GM10248 (cell line): ENCODE data around the gene BPGM.

Experiments
- CTCF ChIA-PET: fragments of 300-600 bp; sonication (Branson Sonifier 250); formaldehyde crosslinking; extraction: SDS; loops from one replicate; lab custom pipeline; 2021; ENCODE audit warnings: antibody characterized with exemption; lab: Yijun Ruan, JAX
- POLR2A ChIA-PET: fragments of 350-650 bp; sonication (Branson Sonifier 250); formaldehyde crosslinking; extraction: SDS; loops from one replicate; lab custom pipeline; 2020; ENCODE audit warnings: antibody characterized with exemption; lab: Yijun Ruan, JAX
- DNase-seq: peaks from one replicate; pipeline ENCODE4 v3.0.0; 2012; ENCODE audit errors: extremely low spot score
- TF ChIP-seq, protein P1 (sequence below): IDR thresholded peaks from 2 replicates; pipeline ENCODE4 v1.5.1; 2012; ENCODE audit warnings: mild to moderate bottlenecking, low read depth; ENCODE audit errors: extremely low read depth, missing control alignments, control extremely low read depth

The BPGM gene

DNA sequence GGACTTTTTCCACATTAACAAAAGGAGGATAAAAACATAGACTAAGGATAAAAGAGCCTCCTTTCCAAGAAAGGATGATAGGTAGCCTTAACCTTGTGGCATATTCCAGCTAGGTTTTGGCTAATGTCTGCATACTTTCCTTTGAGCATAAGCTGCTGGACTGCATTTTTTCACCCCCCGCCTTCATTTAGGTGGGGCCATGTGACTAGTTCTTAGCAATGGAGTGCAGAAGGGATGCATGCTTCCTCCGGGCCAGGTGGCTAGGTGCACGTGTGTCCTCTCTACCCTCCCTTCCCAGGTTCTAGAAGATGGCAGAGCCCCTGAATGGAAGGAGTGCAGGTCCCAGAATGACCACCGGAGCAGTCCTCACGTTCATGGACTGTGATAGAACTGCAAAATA is 59.8 kb downstream of the BPGM start:
- ChIA-PET POLR2A (no interaction called here), CTCF (interaction anchor here (1.0 to 1.4 kb wide), 2 partner anchors 13 to 18 kb away, joined by 3 to 4 read pairs; no protein-coding TSS in a partner anchor)
- TF ChIP-seq, protein P1, sequence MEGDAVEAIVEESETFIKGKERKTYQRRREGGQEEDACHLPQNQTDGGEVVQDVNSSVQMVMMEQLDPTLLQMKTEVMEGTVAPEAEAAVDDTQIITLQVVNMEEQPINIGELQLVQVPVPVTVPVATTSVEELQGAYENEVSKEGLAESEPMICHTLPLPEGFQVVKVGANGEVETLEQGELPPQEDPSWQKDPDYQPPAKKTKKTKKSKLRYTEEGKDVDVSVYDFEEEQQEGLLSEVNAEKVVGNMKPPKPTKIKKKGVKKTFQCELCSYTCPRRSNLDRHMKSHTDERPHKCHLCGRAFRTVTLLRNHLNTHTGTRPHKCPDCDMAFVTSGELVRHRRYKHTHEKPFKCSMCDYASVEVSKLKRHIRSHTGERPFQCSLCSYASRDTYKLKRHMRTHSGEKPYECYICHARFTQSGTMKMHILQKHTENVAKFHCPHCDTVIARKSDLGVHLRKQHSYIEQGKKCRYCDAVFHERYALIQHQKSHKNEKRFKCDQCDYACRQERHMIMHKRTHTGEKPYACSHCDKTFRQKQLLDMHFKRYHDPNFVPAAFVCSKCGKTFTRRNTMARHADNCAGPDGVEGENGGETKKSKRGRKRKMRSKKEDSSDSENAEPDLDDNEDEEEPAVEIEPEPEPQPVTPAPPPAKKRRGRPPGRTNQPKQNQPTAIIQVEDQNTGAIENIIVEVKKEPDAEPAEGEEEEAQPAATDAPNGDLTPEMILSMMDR: no peak
- DNase-seq: no peak

DNA sequence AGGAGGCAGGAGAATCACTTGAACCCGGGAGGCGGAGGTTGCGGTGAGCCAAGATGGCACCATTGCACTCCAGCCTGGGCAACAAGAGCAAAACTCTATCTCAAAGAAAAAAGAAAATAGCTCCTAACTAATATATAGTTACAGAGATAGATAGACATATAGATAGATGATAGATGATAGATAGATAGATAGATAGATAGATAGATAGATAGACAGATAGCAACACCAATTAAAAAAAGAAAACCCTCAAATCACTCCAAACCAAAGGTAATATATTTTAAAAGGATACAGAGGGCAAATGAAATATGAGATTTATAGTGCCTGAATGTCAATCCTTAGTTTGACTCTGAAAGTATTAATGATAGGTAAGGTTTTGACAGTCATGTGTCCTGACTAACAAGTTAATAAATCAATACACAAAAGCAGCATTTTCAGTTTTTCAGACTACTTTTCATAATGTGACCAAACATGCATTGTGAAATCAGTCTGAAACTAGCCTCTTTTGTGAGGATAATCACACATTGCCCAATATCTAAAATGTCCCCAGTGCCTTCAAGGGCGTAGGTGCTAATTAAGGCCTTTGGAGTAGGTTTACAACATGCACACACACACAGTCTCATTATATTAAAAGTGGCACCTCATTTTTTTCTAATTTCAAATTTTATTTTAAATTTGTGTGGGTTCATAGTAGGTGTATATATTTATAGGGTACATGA is 61.2 kb downstream of the BPGM start:
- CTCF ChIA-PET: no interaction called here
- no peak for DNase-seq
- TF ChIP-seq, protein P1: no peak
- POLR2A ChIA-PET: no interaction called here

DNA sequence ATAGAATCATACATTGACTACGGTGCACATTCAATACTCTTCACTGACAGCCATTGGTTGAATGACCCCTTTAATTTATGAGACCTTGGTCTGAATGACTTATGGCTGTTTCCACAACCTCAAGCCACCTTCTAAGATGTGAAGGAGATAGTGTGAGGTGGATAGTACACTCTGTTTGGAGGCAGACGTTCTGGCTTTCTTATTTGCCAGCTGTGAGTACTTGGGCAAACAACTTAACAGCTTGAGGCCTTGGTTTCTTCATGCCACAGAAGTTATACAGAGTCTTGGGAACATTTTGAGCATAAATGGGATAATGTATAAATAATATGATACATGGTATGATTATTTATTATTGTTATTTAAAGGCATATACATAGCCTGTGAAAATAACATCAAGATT is 62.0 kb downstream of the BPGM start:
- CTCF ChIA-PET: interaction anchor here (0.7 to 1.8 kb wide), 4 partner anchors 10 to 77 kb away, joined by 3 to 7 read pairs (median 4); no protein-coding TSS in a partner anchor
- TF ChIP-seq, protein P1: no peak
- POLR2A ChIA-PET: no interaction called here
- DNase-seq: no peak

DNA sequence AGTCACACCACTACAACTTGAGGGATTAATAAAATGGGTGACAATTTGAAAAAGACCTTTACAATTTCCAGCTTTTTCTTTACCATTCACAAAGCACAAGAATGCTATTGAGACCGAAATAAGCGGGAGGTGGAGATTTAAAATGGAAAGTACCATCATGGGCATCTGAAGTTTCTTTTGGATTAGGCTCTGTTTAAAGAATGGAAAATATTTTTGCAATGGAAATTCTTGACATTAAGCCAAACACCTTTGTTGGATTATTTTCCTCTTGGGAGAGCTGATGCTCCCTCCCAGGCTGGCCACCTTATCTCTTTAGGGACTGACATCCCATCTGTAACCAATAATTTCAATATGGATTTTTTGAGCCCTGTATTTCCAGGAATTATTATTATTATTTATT is 62.5 kb downstream of the BPGM start:
- TF ChIP-seq, protein P1: no peak
- ChIA-PET CTCF (interaction anchor here (0.7 to 2.5 kb wide), 5 partner anchors 8 to 78 kb away, joined by 3 to 7 read pairs (median 4); no protein-coding TSS in a partner anchor), POLR2A (no interaction called here)
- no peak for DNase-seq

DNA sequence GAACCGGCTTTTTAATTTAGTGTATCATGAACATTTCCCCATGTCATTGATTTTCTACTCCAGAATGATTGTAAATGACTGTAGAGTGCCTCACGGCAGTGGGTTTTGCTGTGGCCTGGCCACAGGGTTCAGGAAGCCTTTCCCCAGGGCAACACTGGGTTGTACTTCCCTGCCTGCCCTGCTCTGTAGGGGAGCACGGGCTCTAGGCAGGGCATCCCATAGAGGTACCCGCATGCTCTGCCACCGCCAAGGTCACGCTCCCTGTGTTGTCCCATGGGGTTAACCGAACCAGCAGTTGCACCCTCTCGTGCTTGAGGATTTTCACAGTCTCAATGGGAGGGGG is 63.8 kb downstream of the BPGM start:
- no peak for DNase-seq
- TF ChIP-seq, protein P1: no peak
- ChIA-PET POLR2A (no interaction called here), CTCF (interaction anchor here (2.5 kb wide), 1 partner anchor 9 kb away, joined by 6 read pairs; no protein-coding TSS in a partner anchor)

DNA sequence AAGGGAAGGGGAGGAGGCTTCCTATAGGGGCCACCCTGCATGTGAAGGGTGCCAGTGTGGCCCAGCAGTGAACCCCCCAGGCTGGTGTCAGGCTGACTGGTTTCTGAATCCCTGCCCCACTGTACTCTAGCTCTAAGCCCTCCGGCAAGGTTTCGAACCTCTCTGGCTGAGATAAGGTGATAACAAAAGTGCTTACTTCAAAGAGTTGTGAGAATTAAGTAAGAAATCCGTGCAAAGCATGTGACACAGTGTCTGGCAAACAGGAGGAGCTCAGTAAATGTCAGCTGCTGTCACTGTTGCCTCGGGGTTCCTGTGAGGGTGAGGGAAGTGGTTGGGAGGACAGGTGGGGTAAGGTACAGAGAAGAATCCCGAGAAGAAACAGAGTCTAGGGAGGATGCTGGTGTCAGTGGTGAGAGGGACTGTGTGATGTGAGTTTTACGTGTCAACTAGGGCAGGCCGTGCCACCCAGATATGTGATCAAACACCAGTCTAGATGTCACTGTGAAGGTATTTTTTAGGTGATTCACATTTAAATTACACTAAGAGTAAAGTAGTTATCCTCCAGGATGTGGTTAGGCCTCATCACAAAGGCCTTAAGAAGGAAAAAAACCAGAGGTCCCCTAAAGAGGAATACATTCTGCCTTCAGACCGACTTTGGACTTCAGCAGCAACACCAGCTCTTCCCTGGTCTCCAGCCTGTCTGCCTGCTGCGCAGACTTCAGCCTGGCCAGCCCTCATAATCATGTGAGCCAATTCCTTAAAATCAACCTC is 64.4 kb downstream of the BPGM start:
- TF ChIP-seq, protein P1: no peak
- ChIA-PET CTCF (interaction anchor here (2.5 kb wide), 1 partner anchor 10 kb away, joined by 6 read pairs; no protein-coding TSS in a partner anchor), POLR2A (no interaction called here)
- no peak for DNase-seq
